SKM-1 treated with dmso at 0.1 percent for 144 hours (cell line): ENCODE results near the gene TTLL10.

Experiments
- DNase-seq: peaks from one replicate; lab custom pipeline; 2025; ENCODE audit not compliant: unreplicated experiment; lab: John Stamatoyannopoulos, UW

TTLL10 gene

DNA sequence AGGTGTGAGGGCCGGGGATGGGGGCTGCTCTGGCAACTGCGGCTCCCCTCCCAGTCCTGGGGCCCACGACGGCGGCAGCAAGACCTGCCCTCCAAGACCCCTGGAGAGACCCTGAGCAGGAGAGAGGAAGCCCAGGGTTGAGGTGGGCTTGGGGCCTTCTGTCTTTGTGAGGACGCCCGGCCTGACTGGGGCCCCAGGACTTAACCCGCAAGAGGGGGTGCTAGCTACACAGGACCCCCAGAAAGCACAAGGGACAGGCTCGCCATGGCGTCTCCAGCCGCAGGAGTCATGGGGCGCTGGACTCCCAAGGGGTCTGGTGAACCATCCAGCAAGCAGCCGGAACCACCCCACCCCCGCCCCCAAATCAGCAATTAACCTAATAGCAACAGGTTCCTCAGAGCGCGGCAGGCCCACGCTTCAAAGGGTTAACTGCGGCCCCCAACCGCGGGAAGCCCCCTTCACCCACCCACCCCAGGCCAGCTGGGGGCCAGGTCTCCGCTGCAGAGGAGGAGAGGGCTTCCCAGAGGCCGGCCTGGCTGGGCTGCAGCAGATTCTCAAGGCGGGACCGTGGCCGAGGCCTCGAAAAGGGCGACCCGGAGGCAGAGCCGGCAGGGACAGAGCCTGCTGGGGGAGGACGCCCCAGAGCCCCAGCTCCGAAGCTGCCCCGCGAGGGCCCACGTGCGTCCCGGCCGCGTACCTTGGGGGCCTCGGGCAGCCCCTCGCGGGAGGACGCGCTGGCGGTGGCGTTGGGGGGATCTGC is 72.3 kb downstream of the TTLL10 start:
- no peak for DNase-seq

DNA sequence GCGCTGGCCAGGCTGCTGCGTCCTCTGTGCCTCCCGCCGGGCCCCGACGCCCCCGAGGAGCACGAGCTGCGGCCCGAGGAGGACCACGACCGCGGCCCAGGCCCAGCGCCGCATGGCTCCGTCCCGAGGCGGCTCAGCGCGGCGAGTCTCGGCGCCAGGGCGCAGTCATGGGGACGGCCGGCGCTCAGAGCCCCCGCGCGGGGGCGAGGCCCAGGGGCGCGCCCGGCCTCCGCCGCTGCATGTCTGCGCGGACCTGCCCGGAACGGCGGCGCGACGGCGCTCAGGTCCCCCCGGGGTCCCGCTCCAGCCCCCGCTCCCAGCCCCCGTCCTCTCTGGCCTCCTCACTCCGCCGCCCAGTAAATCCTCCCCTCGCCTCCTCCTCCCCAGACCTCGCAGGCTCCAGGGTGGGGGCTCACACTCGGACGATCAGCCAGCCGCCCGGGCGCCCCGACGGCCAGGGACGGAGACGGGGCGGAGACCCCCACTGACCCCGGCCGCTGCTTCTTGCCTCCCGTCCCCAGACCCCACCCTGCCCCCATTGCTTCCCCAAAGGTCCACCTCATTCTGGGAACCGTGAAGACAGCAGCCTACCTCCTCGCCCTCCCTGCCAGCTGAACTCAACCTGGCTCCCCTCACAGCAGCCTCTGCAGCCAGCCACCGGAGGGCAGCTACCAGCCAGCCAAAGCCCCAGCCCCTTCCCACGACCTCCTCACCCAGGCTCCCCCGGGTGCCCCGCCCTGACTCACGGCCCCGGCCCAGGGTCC is 73.1 kb downstream of the TTLL10 start, which contains the start of gene C1QTNF12:
Gene C1QTNF12, minus strand, starts transcription at position 146 of the 764 bp plus-strand sequence. Its CDS starts 32 bp downstream, at position 114.
- DNase-seq = no peak

GRCh38 chr1:1247341-1247913 is 73.7 kb downstream of the TTLL10 start:
- no peak for DNase-seq
